Left lung (tissue), 10 donors: Measurements from ENCODE around the gene CRABP2. TPM values are rescaled to one million over a fixed set of nuclear protein-coding genes. Genes with fewer than 3 reads are reported as not detected.

Source experiments
- ATAC-seq: fragments of 200-7000 bp; cut with Tn5 transposase; one replicate; pipeline ENCODE4 v1.9.1; 2020; ENCODE audit warnings: moderate library complexity
- DNase-seq, 4 donors: peaks; one replicate each; pipeline ENCODE4 v3.0.0-alpha.2; 2013 to 2020
- H3K27ac ChIP-seq, 2 donors: fragments of 200-600 bp; sonication (generic) in 1 of 2; one replicate each; pipeline versions ENCODE4 v1.5.0 to v1.8.0; 2020 to 2021
- H3K27me3 ChIP-seq, 2 donors: fragments of 200-600 bp; sonication (generic) in 1 of 2; one replicate each; pipeline versions ENCODE4 v1.5.0 to v1.8.0; 2020 to 2021
- H3K36me3 ChIP-seq, 2 donors: fragments of 200-600 bp; sonication (generic) in 1 of 2; one replicate each; pipeline versions ENCODE4 v1.5.0 to v1.8.0; 2020 to 2021
- H3K4me1 ChIP-seq, 2 donors: fragments of 200-600 bp; one replicate each; pipeline ENCODE4 v1.8.0; 2021
- H3K4me3 ChIP-seq, 2 donors: fragments of 200-600 bp; sonication (generic) in 1 of 2; one replicate each; pipeline versions ENCODE4 v1.5.0 to v1.8.0; 2020 to 2021; ENCODE audit warnings: mild to moderate bottlenecking in 1 of 2
- H3K9me3 ChIP-seq, 2 donors: fragments of 200-600 bp; sonication (generic) in 1 of 2; one replicate each; pipeline versions ENCODE4 v1.5.0 to v1.8.0; 2020 to 2021
- CTCF ChIP-seq, 2 donors: fragments of 200-600 bp; sonication (generic) in 1 of 2; IDR thresholded peaks; one replicate each; pipeline versions ENCODE4 v1.5.0 to v1.8.0; 2021; ENCODE audit warnings: antibody characterized with exemption in 2 of 2
- intact Hi-C, 2 donors: fragments of 100-400 bp; cut with DNase I; formaldehyde crosslinking; loops; one replicate each; pipeline versions ENCODE4 v1.11.2 to v1.14.2; 2022
- polyA plus RNA-seq, 6 donors: library from polyadenylated mRNA; unstranded; fragments of 120-200 nt; gene quantifications; one replicate each; pipeline ENCODE4 v1.2.1, GENCODE V29; 2013; ENCODE audit not compliant: insufficient read length in 6 of 6
- total RNA-seq, 2 donors: library from RNA; stranded (reverse); fragmentation: NEBNext Ultra II Directional; extraction: Animal tissue kit (Norgen Biotek cat#: 25700); gene quantifications; one replicate each; pipeline ENCODE4 v1.2.1, GENCODE V29; 2021
- donor health status: DM: no; HTN: yes; CAD: no.
- donor health status: DM: no; HTN: no; CAD: no.

CRABP2 gene
- total and polyA plus RNA-seq, 8 donors, result 2.7 to 154 (median 98.4) TPM

DNA sequence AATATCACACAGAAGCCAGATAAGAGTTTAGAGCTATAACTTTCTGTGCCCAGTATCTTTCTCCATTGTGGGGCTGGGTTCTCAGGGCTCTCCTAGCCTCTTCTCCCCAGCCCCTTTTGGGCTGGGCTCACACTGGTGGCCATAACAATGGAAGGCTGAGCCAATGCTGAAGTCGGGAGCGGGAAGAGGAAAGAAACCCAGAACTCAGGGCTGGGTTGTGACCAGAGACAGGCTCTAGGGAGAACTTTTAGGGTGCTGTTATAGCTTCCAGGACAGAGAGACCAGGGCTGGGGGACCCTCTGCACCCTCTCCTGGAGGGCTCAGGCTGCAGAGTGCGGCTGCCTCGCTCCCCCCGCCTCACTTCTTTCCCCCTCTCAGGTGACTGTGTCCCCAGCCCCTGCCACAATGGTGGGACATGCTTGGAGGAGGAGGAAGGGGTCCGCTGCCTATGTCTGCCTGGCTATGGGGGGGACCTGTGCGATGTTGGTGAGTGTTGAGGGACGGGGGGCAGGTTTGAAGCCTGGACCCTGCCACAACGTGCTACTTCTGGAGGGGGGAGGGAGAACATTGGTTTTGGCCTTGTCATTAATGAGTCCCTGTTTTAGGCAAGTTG, 49.4 kb downstream of the CRABP2 start:
- Histone ChIP-seq H3K9me3 (no peaks in the 10 kb centered on the region), H3K4me1 (peaks cover 18 to 39% of the 10 kb centered on the region in 2 donors), H3K36me3 (no peaks in the 10 kb centered on the region), H3K4me3 (no peak overlapping the region), H3K27ac (no peak overlapping the region), H3K27me3 (peaks cover 15 to 83% of the 10 kb centered on the region in 2 donors)
- DNase-seq (no peak), ATAC-seq (no peak)
- intact Hi-C loops, result no loop called here
- TF ChIP-seq CTCF (IDR thresholded peaks at IDR 0.05), result no peak

DNA sequence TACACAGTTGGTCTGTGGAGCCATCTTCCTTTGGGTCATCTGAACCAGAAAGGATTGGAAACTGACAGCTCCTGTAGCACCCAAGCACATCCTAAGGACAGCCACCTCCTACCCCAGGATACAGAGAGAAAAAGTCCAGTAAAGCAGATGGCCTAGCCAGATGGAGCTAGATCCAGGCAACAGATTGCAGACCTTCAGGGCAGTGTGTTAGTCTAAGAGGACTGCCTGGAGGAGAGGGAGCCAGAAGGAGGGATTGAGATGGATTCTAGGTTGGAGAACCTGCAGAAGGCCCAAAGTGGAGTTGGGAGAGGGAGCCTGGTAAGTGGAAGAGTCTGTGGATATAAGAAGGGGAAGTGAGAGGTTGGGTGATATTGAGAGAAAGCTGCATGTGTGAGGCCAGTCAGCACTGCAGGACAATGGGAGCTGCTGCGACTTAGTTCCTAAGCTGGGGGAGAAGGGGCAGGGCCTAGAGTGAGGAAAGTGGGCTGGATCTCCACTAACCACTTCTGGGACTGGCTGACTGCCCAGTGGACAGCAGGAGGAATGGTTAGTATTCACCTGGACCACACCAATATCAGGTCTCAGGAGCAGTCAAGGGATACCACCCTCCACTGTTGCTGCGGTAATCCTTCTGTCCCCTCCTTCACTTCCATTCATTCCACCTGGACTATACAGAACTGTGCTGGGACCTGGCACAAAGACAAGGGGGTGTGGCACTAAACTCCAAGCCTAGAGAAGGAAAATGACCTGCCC, 50.1 kb downstream of the CRABP2 start:
- TF ChIP-seq CTCF (IDR thresholded peaks at IDR 0.05), result no peak
- ATAC-seq (no peak), DNase-seq (no peak)
- peaks cover 15 to 90% of the 10 kb centered on the region in 2 donors for H3K27me3 ChIP-seq
- no peaks in the 10 kb centered on the region for H3K9me3 ChIP-seq
- intact Hi-C loops, result no loop called here
- no peak overlapping the region for H3K27ac ChIP-seq
- H3K36me3 ChIP-seq, result no peaks in the 10 kb centered on the region
- no peak overlapping the region for H3K4me3 ChIP-seq
- peaks cover 18 to 32% of the 10 kb centered on the region in 2 donors for H3K4me1 ChIP-seq

- TF ChIP-seq CTCF (IDR thresholded peaks at IDR 0.05), result no peak
- Histone ChIP-seq H3K36me3 (no peaks in the 10 kb centered on the region), H3K4me1 (peaks cover 16 to 26% of the 10 kb centered on the region in 2 donors), H3K9me3 (no peaks in the 10 kb centered on the region), H3K27ac (no peak overlapping the region), H3K27me3 (peaks cover 15 to 96% of the 10 kb centered on the region in 2 donors), H3K4me3 (no peak overlapping the region)
- DNase-seq (no peak), ATAC-seq (no peak)
- intact Hi-C loops, result no loop called here
Measured at GRCh38 chr1:156654700-156655099, 50.7 kb downstream of the CRABP2 start.

DNA sequence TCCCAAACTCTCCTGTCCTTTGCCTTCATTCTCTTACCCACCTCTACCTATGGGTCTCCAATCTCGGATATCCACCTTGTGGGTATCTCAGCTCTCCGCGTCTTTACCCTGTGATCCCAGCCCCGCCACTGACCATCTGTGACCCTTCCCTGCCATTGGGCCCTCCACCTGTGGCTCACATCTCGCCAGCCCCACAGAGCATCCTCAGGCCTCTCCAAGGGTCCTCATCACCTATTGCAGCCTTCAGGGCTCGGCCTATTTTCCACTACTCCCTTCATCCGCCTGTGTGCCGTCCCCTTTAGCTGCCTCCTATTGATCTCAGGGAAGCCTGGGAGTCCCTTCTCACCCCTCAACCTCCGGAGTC, 52.4 kb downstream of the CRABP2 start:
- intact Hi-C loops, result no loop called here
- Histone ChIP-seq H3K27me3 (peaks cover 15 to 100% of the 10 kb centered on the region in 2 donors), H3K4me1 (peaks cover 9 to 16% of the 10 kb centered on the region in 2 donors), H3K4me3 (no peak overlapping the region), H3K9me3 (no peaks in the 10 kb centered on the region), H3K36me3 (no peaks in the 10 kb centered on the region), H3K27ac (no peak overlapping the region)
- ATAC-seq (no peak), DNase-seq (no peak)
- no peak for TF ChIP-seq CTCF (IDR thresholded peaks at IDR 0.05)

- Histone ChIP-seq H3K4me3 (no peak overlapping the region), H3K27ac (no peak overlapping the region), H3K9me3 (no peaks in the 10 kb centered on the region), H3K27me3 (peaks cover 19 to 100% of the 10 kb centered on the region in 2 donors), H3K36me3 (no peaks in the 10 kb centered on the region), H3K4me1 (peaks cover 4 to 10% of the 10 kb centered on the region in 2 donors)
- no peak for TF ChIP-seq CTCF (IDR thresholded peaks at IDR 0.05)
- intact Hi-C loops, result no loop called here
- peak; percentile 52 for ATAC-seq
- peak in 2 of 4 donors; percentile 49 to 65 for DNase-seq
Measured at GRCh38 chr1:156652131-156652991, 53.0 kb downstream of the CRABP2 start.
